Measurements from ENCODE around the gene HTRA3.
A peak's percentile ranks its signal among the peaks of the same experiment; 100 is the strongest.

The HTRA3 gene

DNA sequence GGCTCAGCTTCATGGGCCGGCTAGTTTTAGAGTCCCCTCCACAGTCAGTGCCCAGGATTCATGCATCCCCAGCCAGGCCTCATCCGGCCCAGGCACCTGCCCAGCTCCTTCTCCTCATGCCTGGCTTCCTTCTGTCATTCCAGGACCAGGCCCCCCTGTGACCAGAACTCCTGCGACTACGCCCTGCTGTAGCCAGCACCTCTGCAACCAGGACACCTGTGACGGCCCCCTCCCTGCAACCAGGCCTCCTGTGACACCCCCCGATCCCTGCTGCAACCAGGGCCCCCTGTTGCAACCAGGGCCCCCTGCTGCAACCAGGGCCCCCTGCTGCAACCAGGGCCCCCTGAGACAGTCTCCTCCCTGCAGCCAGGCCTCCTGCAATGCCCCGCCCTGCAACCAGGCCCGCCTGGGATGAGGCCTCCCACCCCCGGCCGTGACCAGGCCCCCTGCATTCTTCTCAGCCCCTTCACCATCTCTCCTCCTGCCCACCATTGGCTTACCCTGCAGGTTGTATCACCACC is 46.8 kb downstream of the HTRA3 start:
- no peak for DNase-seq

DNA sequence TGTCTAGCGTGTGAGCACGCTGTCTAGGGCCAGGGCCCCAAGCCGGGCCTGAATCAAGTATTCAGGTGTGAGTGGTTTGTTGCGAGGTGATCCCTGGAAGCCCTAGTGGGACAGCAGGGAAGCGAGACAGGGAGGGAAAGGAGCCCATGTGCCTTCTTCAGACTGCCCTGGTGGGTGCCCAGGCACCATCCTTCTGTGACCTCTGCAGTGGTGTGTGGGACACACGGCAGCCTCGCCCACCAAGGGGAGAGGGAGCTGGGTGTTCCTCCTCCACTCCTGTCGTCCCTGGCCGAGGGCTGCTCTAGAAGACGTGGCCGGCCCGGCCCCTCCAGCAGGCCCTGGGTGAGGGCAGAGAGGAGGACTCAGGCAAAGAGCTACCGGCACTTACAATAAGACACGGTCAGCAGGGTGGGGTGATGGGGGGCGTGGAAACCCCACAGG is 47.4 kb downstream of the HTRA3 start:
- DNase-seq, result no peak

DNA sequence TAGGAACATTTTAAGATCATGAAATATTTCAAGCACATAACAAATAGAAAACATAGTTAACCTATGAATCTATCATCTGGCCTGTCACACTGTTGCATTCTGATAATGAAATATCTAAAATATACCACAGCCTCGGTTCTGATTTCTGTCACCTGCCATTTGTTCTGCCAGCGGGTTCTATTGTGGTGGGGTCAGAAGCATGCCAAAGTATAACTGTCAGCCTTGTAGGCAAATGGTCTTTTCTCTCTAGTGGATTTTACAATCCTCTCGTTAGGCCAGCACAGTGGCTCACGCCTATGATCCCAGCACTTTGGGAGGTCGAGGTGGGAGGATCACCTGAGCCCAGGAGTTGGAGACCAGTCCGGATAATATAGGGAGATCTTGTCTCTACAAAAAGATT is 47.9 kb downstream of the HTRA3 start:
- no peak for DNase-seq

DNA sequence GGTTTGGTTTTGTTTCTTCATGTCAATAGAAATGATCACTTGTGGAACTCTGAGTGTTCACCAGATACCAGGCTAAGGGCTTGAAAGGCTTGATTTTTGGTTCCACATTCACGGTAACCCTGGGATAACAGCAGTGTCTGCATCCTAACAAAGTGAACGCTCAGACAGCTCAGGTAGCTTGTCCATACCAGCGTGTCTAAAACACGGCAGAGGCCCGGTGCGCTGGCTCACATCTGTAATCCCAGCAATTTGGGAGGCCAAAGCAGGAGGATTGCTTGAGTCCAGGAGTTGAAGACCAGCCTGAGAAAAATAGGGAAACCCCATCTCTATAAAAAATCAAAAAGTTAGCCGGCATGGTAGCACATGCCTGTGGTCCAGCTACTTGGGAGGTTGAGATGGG is 49.0 kb downstream of the HTRA3 start:
- DNase-seq, result no peak

- DNase-seq, result no peak
These were observed 49.5 kb downstream of the HTRA3 start for GRCh38 chr4:8319061-8319460.

- peak; percentile 55 for DNase-seq
These were observed 50.3 kb downstream of the HTRA3 start for GRCh38 chr4:8319731-8320385.

GRCh38 chr4:8320386-8320750 is 50.8 kb downstream of the HTRA3 start:
- DNase-seq, result peak; percentile 24

DNA sequence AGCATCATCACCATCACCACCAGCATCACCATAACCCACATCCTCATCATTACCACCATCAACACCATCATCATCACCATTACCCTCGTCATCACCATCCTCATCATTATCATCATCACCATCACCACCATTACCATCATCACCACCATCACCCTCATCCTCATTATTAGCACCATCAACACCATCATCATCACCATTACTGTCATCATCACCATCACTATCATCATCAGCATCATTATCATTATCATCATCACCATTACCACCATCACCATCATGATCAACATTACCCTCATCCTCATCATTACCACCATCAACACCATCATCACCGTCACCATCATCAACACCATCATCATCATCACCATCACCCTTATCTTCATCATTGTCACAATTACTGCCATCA is 51.7 kb downstream of the HTRA3 start:
- DNase-seq, result no peak

GRCh38 chr4:8321771-8322170 is 52.2 kb downstream of the HTRA3 start:
- no peak for DNase-seq

GRCh38 chr4:8322794-8323704 is 53.5 kb downstream of the HTRA3 start:
- DNase-seq, result no peak

GRCh38 chr4:8323947-8324555 is 54.5 kb downstream of the HTRA3 start:
- no peak for DNase-seq

DNA sequence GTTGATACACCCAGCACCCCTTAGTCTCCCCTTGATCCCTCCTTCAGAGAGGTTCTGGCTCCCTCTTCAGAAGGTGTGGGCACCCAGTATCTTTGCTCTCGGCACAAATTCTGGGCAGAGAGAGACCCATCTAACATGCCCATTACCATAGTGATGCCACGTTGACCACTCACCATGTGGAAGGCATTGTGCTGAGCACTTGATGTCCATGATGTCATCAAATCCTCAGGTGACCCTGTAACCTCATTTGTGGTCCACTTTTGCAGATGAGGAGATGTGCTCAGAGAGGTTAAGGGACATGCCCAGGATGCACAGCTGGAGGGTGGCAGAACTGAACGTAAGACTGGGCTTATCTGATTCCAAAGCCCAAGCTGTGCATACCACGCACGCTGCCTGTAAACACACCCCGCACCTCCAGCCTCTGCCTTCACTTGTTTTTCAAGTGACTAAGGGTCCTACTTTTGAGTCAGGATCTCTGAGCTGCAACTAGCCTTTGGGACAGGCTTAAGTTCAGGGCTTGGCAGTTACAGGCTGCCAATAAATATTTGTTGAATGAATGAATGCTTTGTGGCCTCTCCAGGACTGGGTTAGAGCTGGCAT is 55.2 kb downstream of the HTRA3 start:
- DNase-seq, result no peak

DNA sequence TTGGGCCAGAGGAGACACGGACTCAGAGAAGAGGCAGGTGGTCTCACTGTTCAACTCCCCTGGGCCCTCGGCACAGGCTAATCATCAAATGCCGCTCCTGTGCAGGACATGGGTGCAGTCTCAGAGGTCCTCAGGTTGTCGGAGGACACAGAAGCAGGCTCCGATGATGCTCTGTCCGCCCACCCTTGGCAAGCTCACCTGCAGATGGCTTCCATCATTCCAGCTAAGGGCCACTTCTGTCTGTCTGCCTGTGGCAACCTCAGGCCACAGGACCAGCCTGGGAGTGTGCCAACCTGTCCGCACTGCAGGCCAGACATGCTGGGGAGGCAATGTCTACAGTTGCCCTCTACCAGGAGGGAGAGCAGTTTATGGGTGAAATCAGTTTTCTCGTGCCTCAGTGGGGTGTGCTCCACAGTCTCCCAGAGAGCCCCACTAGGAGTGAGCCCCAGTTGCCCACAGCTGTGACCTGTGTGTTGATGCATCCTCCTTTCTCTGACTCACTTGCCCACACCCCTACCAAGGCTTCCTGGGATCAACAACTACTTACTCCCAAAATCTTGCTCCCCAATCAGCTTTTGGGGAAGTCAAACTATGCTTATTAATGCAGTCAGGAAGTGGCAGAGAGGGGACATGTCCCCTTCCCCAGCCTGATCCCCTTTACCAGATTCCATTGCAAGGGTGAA is 55.9 kb downstream of the HTRA3 start:
- no peak for DNase-seq

GRCh38 chr4:8326206-8326605 is 56.7 kb downstream of the HTRA3 start:
- no peak for DNase-seq

DNA sequence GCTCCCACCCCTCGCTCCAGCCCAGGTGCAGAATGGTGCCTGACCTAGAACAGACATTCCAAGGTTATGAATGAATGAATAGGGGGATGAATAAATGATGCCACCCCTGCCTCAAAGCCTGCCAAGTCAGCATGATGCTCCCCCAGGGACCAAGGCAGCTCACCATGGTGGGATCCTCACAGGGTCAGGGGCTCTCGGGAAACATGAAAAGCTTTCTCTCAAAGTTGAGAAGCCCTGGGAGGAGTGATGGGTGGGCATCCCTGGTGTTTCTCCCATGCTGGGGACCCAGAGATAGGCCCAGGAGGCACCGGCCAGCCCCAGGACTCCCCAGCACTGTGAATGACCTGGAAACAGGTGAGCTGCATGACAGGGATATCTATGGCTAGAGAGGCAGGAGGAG is 58.9 kb downstream of the HTRA3 start:
- DNase-seq, result no peak

GRCh38 chr4:8328866-8329559 is 59.5 kb downstream of the HTRA3 start:
- DNase-seq, result no peak

DNA sequence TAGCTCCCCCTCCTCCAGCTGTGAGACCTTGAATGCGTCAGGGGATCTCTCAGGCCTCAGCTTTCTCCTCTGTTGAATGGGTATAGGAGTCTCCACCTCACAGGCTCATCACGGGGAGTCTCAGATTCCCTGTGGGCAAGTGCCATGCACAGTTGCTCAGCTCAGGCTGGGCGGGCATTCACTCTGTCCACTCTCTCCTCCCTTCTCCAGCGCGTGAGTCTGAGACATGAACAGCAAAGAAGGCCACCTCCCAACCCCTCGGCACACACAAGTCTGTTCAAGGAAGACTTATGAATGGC is 60.0 kb downstream of the HTRA3 start:
- no peak for DNase-seq

GRCh38 chr4:8329859-8330761 is 60.6 kb downstream of the HTRA3 start:
- DNase-seq, result no peak

- no peak for DNase-seq
These were observed 61.4 kb downstream of the HTRA3 start for GRCh38 chr4:8330821-8331574.

DNA sequence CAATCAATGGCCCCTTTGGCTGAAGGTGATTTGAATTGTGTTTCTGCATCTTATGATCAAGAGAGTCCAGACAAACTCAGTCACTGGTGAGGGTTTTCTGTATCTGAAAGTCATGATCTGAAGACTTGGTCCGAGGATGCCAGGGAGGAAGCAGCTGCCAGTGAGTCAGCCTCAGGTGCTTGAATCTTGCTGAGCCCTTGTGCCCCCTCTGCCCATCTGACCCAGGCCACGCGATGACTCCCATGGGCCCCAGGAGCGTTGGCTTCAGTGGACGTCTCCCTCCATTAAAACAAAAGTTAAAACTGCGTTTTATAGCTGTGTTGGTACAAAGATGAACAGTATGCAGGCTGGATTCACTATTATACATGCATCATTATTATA is 62.0 kb downstream of the HTRA3 start:
- no peak for DNase-seq

Measured in hematopoietic multipotent progenitor cell treated with erythropoietin and hydrocortisone succinate and interleukin-3 and kit ligand, for 4 days (in vitro differentiated cells).